ENCODE measurements around the gene SUSD1. TPM values are rescaled to one million over a fixed set of nuclear protein-coding genes. Genes with fewer than 3 reads are reported as not detected.

SUSD1 gene
- total and polyA plus RNA-seq, 2 donors (not counting 1 experiment from before 2014, with no cell fraction given), result 5.7 to 7.5 TPM

GRCh38 chr9:112042244-112042638, 132.9 kb downstream of the SUSD1 start:
- Histone ChIP-seq H3K4me1 (ENCODE audit: control insufficient read depth in 2 of 2, insufficient read depth in 2 of 2, low read length in 2 of 2) (peaks cover 35 to 40% of the 10 kb centered on the region in 2 donors), H3K36me3 (replicated peaks in 1 of 2; ENCODE audit: control extremely low read depth in 1 of 2, control insufficient read depth in 1 of 2, extremely low read depth in 1 of 2, insufficient read depth in 2 of 2, low read length in 1 of 2) (no peaks in the 10 kb centered on the region), H3K9me3 (ENCODE audit: control extremely low read depth in 1 of 3, control insufficient read depth in 2 of 3, insufficient read depth in 1 of 3, low read length in 2 of 3) (peaks cover 0 to 2% (median 0%) of the 10 kb centered on the region in 3 donors), H3K9ac (ENCODE audit: low read length) (no peak overlapping the region), H3K79me2 (ENCODE audit: control insufficient read depth, insufficient read depth, low read length) (no peaks in the 10 kb centered on the region), H3K4me2 (replicated peaks; ENCODE audit: low read depth, low read length, poor library complexity, severe bottlenecking) (no peak overlapping the region), H3K4me3 (ENCODE audit: control extremely low read depth in 1 of 5, extremely low read depth in 1 of 5, insufficient read depth in 1 of 5, low read depth in 2 of 5, low read length in 4 of 5) (no peak overlapping the region), H4K20me1 (ENCODE audit: control insufficient read depth, insufficient read depth, low read length, poor library complexity, severe bottlenecking) (no peaks in the 10 kb centered on the region), H2AFZ (ENCODE audit: insufficient read depth, low read depth, low read length, poor library complexity, severe bottlenecking) (no peak overlapping the region), H3K27ac (ENCODE audit: low read length in 2 of 2) (no peak overlapping the region), H3K27me3 (replicated peaks in 1 of 4; ENCODE audit: control extremely low read depth in 1 of 4, control insufficient read depth in 3 of 4, insufficient read depth in 4 of 4, low read length in 3 of 4) (no peaks in the 10 kb centered on the region)
- TF ChIP-seq CTCF (IDR thresholded peaks at IDR 0.05), result no peak
- TF ChIP-seq EZH2 (IDR thresholded peaks at IDR 0.05; ENCODE audit: borderline replicate concordance, insufficient read depth, low read depth, low read length, poor library complexity, severe bottlenecking), result no peak
- ChIA-PET CTCF (no interaction called here), POLR2A (no interaction called here)
- Mint-ChIP-seq H3K27ac (no peak overlapping the region), H3K4me1 (peaks cover 46% of the 10 kb centered on the region), H3K4me3 (no peak overlapping the region), H3K27me3 (no peaks in the 10 kb centered on the region), H3K9me3 (ENCODE audit: insufficient read depth) (peaks cover 6% of the 10 kb centered on the region)
- DNase-seq (no peak), ATAC-seq (ENCODE audit: low read depth) (no peak)
- WGBS (ENCODE audit: insufficient coverage), result no CpG with 5 or more reads among the region's 3 CpGs
- intact Hi-C loops (cut with micrococcal nuclease), result no loop called here

GRCh38 chr9:112041536-112042243, 133.4 kb downstream of the SUSD1 start:
- Mint-ChIP-seq H3K9me3 (ENCODE audit: insufficient read depth) (peaks cover 6% of the 10 kb centered on the region), H3K27me3 (no peaks in the 10 kb centered on the region), H3K4me1 (peaks cover 44% of the 10 kb centered on the region), H3K4me3 (no peak overlapping the region), H3K27ac (no peak overlapping the region)
- no peak for TF ChIP-seq CTCF (IDR thresholded peaks at IDR 0.05)
- TF ChIP-seq EZH2 (IDR thresholded peaks at IDR 0.05; ENCODE audit: borderline replicate concordance, insufficient read depth, low read depth, low read length, poor library complexity, severe bottlenecking), result no peak
- Histone ChIP-seq H3K27me3 (replicated peaks in 1 of 4; ENCODE audit: control extremely low read depth in 1 of 4, control insufficient read depth in 3 of 4, insufficient read depth in 4 of 4, low read length in 3 of 4) (no peaks in the 10 kb centered on the region), H3K27ac (ENCODE audit: low read length in 2 of 2) (no peak overlapping the region), H4K20me1 (ENCODE audit: control insufficient read depth, insufficient read depth, low read length, poor library complexity, severe bottlenecking) (no peaks in the 10 kb centered on the region), H3K9ac (ENCODE audit: low read length) (no peak overlapping the region), H3K36me3 (replicated peaks in 1 of 2; ENCODE audit: control extremely low read depth in 1 of 2, control insufficient read depth in 1 of 2, extremely low read depth in 1 of 2, insufficient read depth in 2 of 2, low read length in 1 of 2) (no peaks in the 10 kb centered on the region), H3K4me1 (ENCODE audit: control insufficient read depth in 2 of 2, insufficient read depth in 2 of 2, low read length in 2 of 2) (peaks cover 35 to 39% of the 10 kb centered on the region in 2 donors), H3K9me3 (ENCODE audit: control extremely low read depth in 1 of 3, control insufficient read depth in 2 of 3, insufficient read depth in 1 of 3, low read length in 2 of 3) (peaks cover 0 to under 1% (median 0%) of the 10 kb centered on the region in 3 donors), H2AFZ (ENCODE audit: insufficient read depth, low read depth, low read length, poor library complexity, severe bottlenecking) (no peak overlapping the region), H3K79me2 (ENCODE audit: control insufficient read depth, insufficient read depth, low read length) (no peaks in the 10 kb centered on the region), H3K4me2 (replicated peaks; ENCODE audit: low read depth, low read length, poor library complexity, severe bottlenecking) (no peak overlapping the region), H3K4me3 (ENCODE audit: control extremely low read depth in 1 of 5, extremely low read depth in 1 of 5, insufficient read depth in 1 of 5, low read depth in 2 of 5, low read length in 4 of 5) (no peak overlapping the region)
- ATAC-seq (ENCODE audit: low read depth) (no peak), DNase-seq (no peak)
- 97% methylated on average over 6 of the region's 8 CpGs for WGBS (ENCODE audit: insufficient coverage)
- intact Hi-C loops (cut with micrococcal nuclease), result no loop called here
- ChIA-PET CTCF (no interaction called here), POLR2A (no interaction called here)

All from B cell (primary cell).